Neural crest cell (in vitro differentiated cells): Measurements from ENCODE around the gene SPTBN5. TPM values are rescaled to one million over a fixed set of nuclear protein-coding genes. Genes with fewer than 3 reads are reported as not detected.

Source experiments
- DNase-seq: peaks from one replicate; pipeline ENCODE4 v3.0.0; 2021; ENCODE audit warnings: low read depth, mixed read lengths, low spot score
- H3K27ac Mint-ChIP-seq: one replicate; pipeline ENCODE4 v1.8.0; 2021; ENCODE audit warnings: mild to moderate bottlenecking, mixed read lengths; ENCODE audit not compliant: unreplicated experiment
- H3K27me3 Mint-ChIP-seq: 2 replicates; pipeline ENCODE4 v1.8.0; 2021; ENCODE audit warnings: low read depth, mild to moderate bottlenecking, mixed read lengths
- H3K36me3 Mint-ChIP-seq: 2 replicates; pipeline ENCODE4 v1.8.0; 2021; ENCODE audit warnings: low read depth, mild to moderate bottlenecking, mixed read lengths
- H3K4me1 Mint-ChIP-seq: 2 replicates; pipeline ENCODE4 v1.8.0; 2021; ENCODE audit warnings: mixed read lengths
- H3K4me3 Mint-ChIP-seq: one replicate; pipeline ENCODE4 v1.8.0; 2021; ENCODE audit warnings: mild to moderate bottlenecking, mixed read lengths
- H3K9me3 Mint-ChIP-seq: 2 replicates; pipeline ENCODE4 v1.8.0; 2021; ENCODE audit warnings: mixed read lengths
- CTCF ChIP-seq: fragments of 200-600 bp; sonication (generic); conservative IDR thresholded peaks from 2 replicates; pipeline ENCODE4 v1.5.0; 2021; ENCODE audit warnings: antibody characterized with exemption, mild to moderate bottlenecking
- total RNA-seq: library from RNA; stranded (reverse); gene quantifications from 2 replicates; pipeline ENCODE4 v1.2.1, GENCODE V29; 2021

The SPTBN5 gene
- total RNA-seq, 1 donor from 2014 or later: 0.77 TPM

- no peak overlapping the region for H3K27ac Mint-ChIP-seq
- H3K4me1 Mint-ChIP-seq: peaks cover 3% of the 10 kb centered on the region
- no peak for TF ChIP-seq CTCF
- no peaks in the 10 kb centered on the region for H3K36me3 Mint-ChIP-seq
- H3K4me3 Mint-ChIP-seq: no peak overlapping the region
- H3K27me3 Mint-ChIP-seq: no peaks in the 10 kb centered on the region
- DNase-seq: no peak
- H3K9me3 Mint-ChIP-seq: no peaks in the 10 kb centered on the region
Observed at GRCh38 chr15:41842229-41842628, 51.6 kb downstream of the SPTBN5 start.

- TF ChIP-seq CTCF: no peak
- no peak for DNase-seq
- Mint-ChIP-seq H3K36me3 (no peaks in the 10 kb centered on the region), H3K9me3 (no peaks in the 10 kb centered on the region), H3K27me3 (no peaks in the 10 kb centered on the region), H3K27ac (no peak overlapping the region), H3K4me1 (peaks cover 3% of the 10 kb centered on the region), H3K4me3 (no peak overlapping the region)
Observed at GRCh38 chr15:41841131-41841530, 52.7 kb downstream of the SPTBN5 start.

- TF ChIP-seq CTCF: no peak
- no peak for DNase-seq
- H3K27me3 Mint-ChIP-seq: no peaks in the 10 kb centered on the region
- H3K36me3 Mint-ChIP-seq: no peaks in the 10 kb centered on the region
- peaks cover 3% of the 10 kb centered on the region for H3K4me1 Mint-ChIP-seq
- H3K27ac Mint-ChIP-seq: peak overlapping the region; percentile 50
- H3K4me3 Mint-ChIP-seq: no peak overlapping the region
- H3K9me3 Mint-ChIP-seq: no peaks in the 10 kb centered on the region
Observed at GRCh38 chr15:41840673-41841072, 53.2 kb downstream of the SPTBN5 start.

GRCh38 chr15:41839781-41840491, 53.9 kb downstream of the SPTBN5 start:
- no peaks in the 10 kb centered on the region for H3K9me3 Mint-ChIP-seq
- no peaks in the 10 kb centered on the region for H3K36me3 Mint-ChIP-seq
- TF ChIP-seq CTCF: no peak
- no peak for DNase-seq
- H3K4me3 Mint-ChIP-seq: no peak overlapping the region
- H3K27me3 Mint-ChIP-seq: no peaks in the 10 kb centered on the region
- H3K27ac Mint-ChIP-seq: no peak overlapping the region
- H3K4me1 Mint-ChIP-seq: peaks cover 3% of the 10 kb centered on the region

- Mint-ChIP-seq H3K36me3 (no peaks in the 10 kb centered on the region), H3K4me3 (peak within 1 kb of the TSS; percentile 15), H3K9me3 (no peaks in the 10 kb centered on the region), H3K4me1 (peaks cover 3% of the 10 kb centered on the region), H3K27ac (no peak within 1 kb of the TSS), H3K27me3 (no peaks in the 10 kb centered on the region)
- DNase-seq: no peak
- no peak for TF ChIP-seq CTCF
Observed at GRCh38 chr15:41838400-41838897, 55.4 kb downstream of the SPTBN5 start, which contains the start of gene PLA2G4B. TSS of gene PLA2G4B (plus strand) at chr15:41838847. CDS start at chr15:41838914, 67 bp downstream.
